HCT116 (cell line): ENCODE data around the gene HSD17B1. TPM values are rescaled to one million over a fixed set of nuclear protein-coding genes. Genes with fewer than 3 reads are reported as not detected.

Experiments
- ATAC-seq: fragments of 200-7000 bp; cut with Tn5 transposase; 2 replicates; pipeline ENCODE4 v1.9.1; 2020; ENCODE audit warnings: mild to moderate bottlenecking, moderate library complexity
- BruUV-seq: library from RNA; stranded (reverse); fragments of 400-500 nt; replicated peaks from 2 replicates; lab custom pipeline; 2021; lab: Mats Ljungman, UMichigan
- CTCF ChIA-PET: fragments of 300-600 bp; sonication (Branson Sonifier 250); formaldehyde crosslinking; loops from one replicate; lab custom pipeline; 2021; ENCODE audit warnings: antibody characterized with exemption; lab: Charles Lee
- POLR2A ChIA-PET: fragments of 300-600, 350-600 bp; sonication (Branson Sonifier 250); formaldehyde crosslinking; loops from one replicate; lab custom pipeline; 2021; ENCODE audit warnings: antibody characterized with exemption; lab: Charles Lee
- RAD21 ChIA-PET, 2 experiments: fragments of 300-600 bp; sonication (Branson Sonifier 250); formaldehyde crosslinking; loops; one replicate each; lab custom pipeline; 2023; ENCODE audit warnings: low total read pairs in 2 of 2; ENCODE audit not compliant: uncharacterized antibody in 2 of 2, unreplicated experiment in 2 of 2, low non-redundant PET in 1 of 2; lab: Charles Lee
- DNase-seq: peaks from one replicate; pipeline ENCODE4 v3.0.0-alpha.2; 2010; ENCODE audit warnings: low read depth, low spot score
- H2AFZ ChIP-seq: fragments of 200-600 bp; shearing (Covaris generic), sonication (generic); 2 replicates; pipeline ENCODE4 v1.6.1; 2017; ENCODE audit warnings: low read depth, mixed run types, mixed read lengths, antibody characterized with exemption, low read length; ENCODE audit not compliant: poor library complexity, severe bottlenecking
- H3K27ac ChIP-seq: 2 replicates; pipeline ENCODE4 v1.5.1; 2012; ENCODE audit warnings: low read depth, low read length
- H3K27me3 ChIP-seq: fragments of 200-600 bp; sonication (generic); 2 replicates; pipeline ENCODE4 v1.6.1; 2016; ENCODE audit warnings: mixed run types, low read length, mixed read lengths; ENCODE audit not compliant: insufficient read depth
- H3K36me3 ChIP-seq, 2 experiments: fragments of 200-500 bp in 1 of 2; fragments of 200-600 bp in 1 of 2; sonication (Bioruptor generic) in 1 of 2; sonication (generic) in 1 of 2; 2 replicates each; pipeline versions ENCODE4 v1.5.1 to v1.6.1; 2014 to 2016; ENCODE audit warnings: low read length in 2 of 2, inconsistent platforms in 1 of 2, mixed read lengths in 1 of 2, mixed run types in 1 of 2; ENCODE audit not compliant: insufficient read depth in 2 of 2, control insufficient read depth in 1 of 2
- H3K4me1 ChIP-seq, 2 experiments: fragments of 200-600 bp in 1 of 2; sonication (generic) in 1 of 2; 2 replicates each; pipeline versions ENCODE4 v1.5.1 to v1.6.1; 2012 to 2017; ENCODE audit warnings: low read length in 2 of 2, inconsistent platforms in 1 of 2, mild to moderate bottlenecking in 1 of 2, mixed read lengths in 1 of 2, mixed run types in 1 of 2, moderate library complexity in 1 of 2; ENCODE audit not compliant: insufficient read depth in 2 of 2, control insufficient read depth in 1 of 2
- H3K4me2 ChIP-seq: fragments of 200-600 bp; sonication (generic); 2 replicates; pipeline ENCODE4 v1.6.1; 2017; ENCODE audit warnings: mixed run types, low read length, mixed read lengths
- H3K4me3 ChIP-seq, 2 experiments: fragments of 200-600 bp in 1 of 2; sonication (generic) in 1 of 2; replicated peaks in 1 of 2; 2 replicates each; pipeline ENCODE4 v1.5.1; 2011 to 2016; ENCODE audit warnings: low read length in 2 of 2, control low read depth in 1 of 2, low read depth in 1 of 2, mild to moderate bottlenecking in 1 of 2, mixed read lengths in 1 of 2, mixed run types in 1 of 2
- H3K79me2 ChIP-seq: fragments of 200-600 bp; sonication (generic); 2 replicates; pipeline ENCODE4 v1.6.1; 2017; ENCODE audit warnings: mild to moderate bottlenecking, mixed run types, low read length, moderate library complexity, mixed read lengths; ENCODE audit not compliant: insufficient read depth
- H3K9ac ChIP-seq: fragments of 200-600 bp; sonication (generic); 2 replicates; pipeline ENCODE4 v1.6.1; 2016; ENCODE audit warnings: low read length, mixed read lengths
- H3K9me2 ChIP-seq: fragments of 200-600 bp; sonication (generic), shearing (Covaris generic); 2 replicates; pipeline ENCODE4 v1.6.1; 2017; ENCODE audit warnings: mixed run types, mild to moderate bottlenecking, moderate library complexity; ENCODE audit not compliant: insufficient read depth
- H3K9me3 ChIP-seq, 2 experiments: fragments of 200-500 bp in 1 of 2; fragments of 200-600 bp in 1 of 2; sonication (Bioruptor generic) in 1 of 2; sonication (generic) in 1 of 2; 2 replicates each; pipeline ENCODE4 v1.6.1; 2014 to 2017; ENCODE audit warnings: low read length in 2 of 2, mixed read lengths in 2 of 2, inconsistent platforms in 1 of 2, low read depth in 1 of 2, mild to moderate bottlenecking in 1 of 2, mixed run types in 1 of 2, moderate library complexity in 1 of 2; ENCODE audit not compliant: control insufficient read depth in 1 of 2, insufficient read depth in 1 of 2
- H4K20me1 ChIP-seq: fragments of 200-600 bp; sonication (generic), shearing (Covaris generic); 2 replicates; pipeline ENCODE4 v1.6.1; 2017; ENCODE audit warnings: mixed run types, mild to moderate bottlenecking, moderate library complexity; ENCODE audit not compliant: insufficient read depth
- CBX3 ChIP-seq: IDR thresholded peaks from 2 replicates; pipeline ENCODE4 v1.6.1; 2012; ENCODE audit warnings: low read depth
- CTCF ChIP-seq, 3 experiments: fragments of 200-600 bp in 1 of 3; sonication (generic) in 1 of 3; IDR thresholded peaks in 2 of 3; conservative IDR thresholded peaks in 1 of 3; 2 replicates each; pipeline ENCODE4 v1.5.1; 2012 to 2017; ENCODE audit warnings: low read depth in 2 of 3, low read length in 2 of 3, antibody characterized with exemption in 1 of 3, borderline replicate concordance in 1 of 3, control low read depth in 1 of 3, mild to moderate bottlenecking in 1 of 3, mixed read lengths in 1 of 3, mixed run types in 1 of 3, moderate library complexity in 1 of 3; ENCODE audit not compliant: insufficient read depth in 1 of 3
- FOSL1 ChIP-seq: IDR thresholded peaks from 2 replicates; pipeline ENCODE4 v1.6.1; 2012; ENCODE audit warnings: low read depth
- MAX ChIP-seq: IDR thresholded peaks from 2 replicates; pipeline ENCODE4 v1.6.1; 2012
- RAD21 ChIP-seq: IDR thresholded peaks from 2 replicates; pipeline ENCODE4 v1.6.1; 2012; ENCODE audit warnings: low read depth, mild to moderate bottlenecking
- SRF ChIP-seq: IDR thresholded peaks from 2 replicates; pipeline ENCODE4 v1.6.1; 2012; ENCODE audit warnings: low read depth
- TCF7L2 ChIP-seq: IDR thresholded peaks from 2 replicates; pipeline ENCODE4 v1.7.0; 2011; ENCODE audit warnings: borderline replicate concordance, inconsistent platforms; ENCODE audit not compliant: insufficient read depth, insufficient read length; ENCODE audit errors: extremely low read depth
- intact Hi-C: fragments of 100-400 bp; cut with micrococcal nuclease; formaldehyde crosslinking; loops from 2 replicates; pipeline ENCODE4 v1.10.0; 2022
- total RNA-seq: library from RNA; stranded (reverse); gene quantifications from one replicate; pipeline ENCODE4 v1.2.1, GENCODE V29; 2021; ENCODE audit not compliant: unreplicated experiment
- TF ChIP-seq, protein P1 (sequence below): IDR thresholded peaks from 2 replicates; pipeline ENCODE4 v1.6.1; 2012
- TF ChIP-seq, protein P2 (sequence below): IDR thresholded peaks from 2 replicates; pipeline ENCODE4 v1.6.1; 2011; ENCODE audit warnings: mild to moderate bottlenecking, low read length, moderate library complexity; ENCODE audit not compliant: insufficient replicate concordance; ENCODE audit errors: extremely low read depth

HSD17B1 gene
- total RNA-seq, 1 experiment from 2014 or later: 1.4 TPM

GRCh38 chr17:42553866-42554249 is 1.1 kb downstream of the HSD17B1 start:
- Histone ChIP-seq H3K79me2 (peaks cover 17% of the 10 kb centered on the region; the same call in 1 of the 2 replicates), H2AFZ (no peak overlapping the region), H3K27ac (peak overlapping the region; percentile 94), H4K20me1 (no peaks in the 10 kb centered on the region), H3K4me1 (peaks cover 6 to 31% of the 10 kb centered on the region in 2 experiments), H3K36me3 (no peaks in the 10 kb centered on the region), H3K27me3 (no peaks in the 10 kb centered on the region), H3K4me2 (peak overlapping the region; percentile 86), H3K9me2 (no peaks in the 10 kb centered on the region), H3K9me3 (no peaks in the 10 kb centered on the region), H3K9ac (peak overlapping the region; percentile 97), H3K4me3 (peak overlapping the region; percentile 93 to 99)
- RAD21 ChIA-PET: no interaction called here
- ATAC-seq (peak; percentile 47), DNase-seq (no peak)
- no TSS peak for BruUV-seq
- CTCF ChIA-PET: interaction anchor here (0.9 to 2.1 kb wide), 2 partner anchors 24 to 231 kb away, joined by 3 to 8 read pairs; partner anchors contain the start of gene PSMC3IP
- intact Hi-C loops: no loop called here
- TF ChIP-seq RAD21 (no peak), CTCF (IDR thresholded peaks at IDR 0.05 in 2 of 3, conservative IDR thresholded peaks at IDR 0.05 in 1 of 3; ENCODE audit: borderline replicate concordance in 1 of 3, insufficient read depth in 1 of 3, low read depth in 2 of 3, low read length in 2 of 3) (peak in 2 of 3 experiments; percentile 19 to 20; a peak in 1 of 6 replicates), CBX3 (no peak), FOSL1 (no peak), SRF (no peak), MAX (peak; percentile 15; the same call in 1 of the 2 replicates), TCF7L2 (no peak)
- TF ChIP-seq, protein P1, sequence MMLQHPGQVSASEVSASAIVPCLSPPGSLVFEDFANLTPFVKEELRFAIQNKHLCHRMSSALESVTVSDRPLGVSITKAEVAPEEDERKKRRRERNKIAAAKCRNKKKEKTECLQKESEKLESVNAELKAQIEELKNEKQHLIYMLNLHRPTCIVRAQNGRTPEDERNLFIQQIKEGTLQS: no peak
- TF ChIP-seq, protein P2, sequence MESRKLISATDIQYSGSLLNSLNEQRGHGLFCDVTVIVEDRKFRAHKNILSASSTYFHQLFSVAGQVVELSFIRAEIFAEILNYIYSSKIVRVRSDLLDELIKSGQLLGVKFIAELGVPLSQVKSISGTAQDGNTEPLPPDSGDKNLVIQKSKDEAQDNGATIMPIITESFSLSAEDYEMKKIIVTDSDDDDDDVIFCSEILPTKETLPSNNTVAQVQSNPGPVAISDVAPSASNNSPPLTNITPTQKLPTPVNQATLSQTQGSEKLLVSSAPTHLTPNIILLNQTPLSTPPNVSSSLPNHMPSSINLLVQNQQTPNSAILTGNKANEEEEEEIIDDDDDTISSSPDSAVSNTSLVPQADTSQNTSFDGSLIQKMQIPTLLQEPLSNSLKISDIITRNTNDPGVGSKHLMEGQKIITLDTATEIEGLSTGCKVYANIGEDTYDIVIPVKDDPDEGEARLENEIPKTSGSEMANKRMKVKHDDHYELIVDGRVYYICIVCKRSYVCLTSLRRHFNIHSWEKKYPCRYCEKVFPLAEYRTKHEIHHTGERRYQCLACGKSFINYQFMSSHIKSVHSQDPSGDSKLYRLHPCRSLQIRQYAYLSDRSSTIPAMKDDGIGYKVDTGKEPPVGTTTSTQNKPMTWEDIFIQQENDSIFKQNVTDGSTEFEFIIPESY: no peak
- POLR2A ChIA-PET: no interaction called here
